NB4 (cell line): ENCODE measurements around the gene PSMC3.

ENCODE experiments used
- CTCF ChIP-seq: IDR thresholded peaks from one replicate; pipeline ENCODE4 v1.5.1; 2012; ENCODE audit warnings: low read depth, low read length
- MAX ChIP-seq: IDR thresholded peaks from 2 replicates; pipeline ENCODE4 v1.6.1; 2011; ENCODE audit warnings: low read depth, low read length
- MYC ChIP-seq: IDR thresholded peaks from 2 replicates; pipeline ENCODE4 v1.6.1; 2011; ENCODE audit warnings: low read depth, low read length
- POLR2A ChIP-seq: IDR thresholded peaks from 2 replicates; pipeline ENCODE4 v1.6.1; 2011; ENCODE audit warnings: mild to moderate bottlenecking; ENCODE audit not compliant: insufficient read length; ENCODE audit errors: extremely low read depth

- no peak for TF ChIP-seq CTCF
- no peak for TF ChIP-seq MYC
- no peak for TF ChIP-seq POLR2A
- no peak for TF ChIP-seq MAX
Measured at GRCh38 chr11:47441421-47441820, 15.2 kb upstream of the PSMC3 start.
